ENCODE measurements around the gene SRGAP1. TPM values are rescaled to one million over a fixed set of nuclear protein-coding genes. Genes with fewer than 3 reads are reported as not detected.

The SRGAP1 gene
- total RNA-seq, 6 experiments from 2014 or later: 1.3 to 5.0 (median 3.0) TPM

GRCh38 chr12:64054079-64054520 lies 209.6 kb downstream of the SRGAP1 start:
- no peak overlapping the region for H3K27ac ChIP-seq
- H3K4me1 ChIP-seq: no peaks in the 10 kb centered on the region
- 89% methylated on average over 4 of the region's 4 CpGs for WGBS (ENCODE audit: insufficient coverage, low coverage, low lambda C conversion rate, missing lambda C conversion rate)
- no peaks in the 10 kb centered on the region for H3K36me3 ChIP-seq
- DNase-seq (no peak), ATAC-seq (no peak)
- intact Hi-C loops (cut with DNase I): no loop called here
- no peak overlapping the region for H3K4me3 ChIP-seq
- no peaks in the 10 kb centered on the region for H3K9me3 ChIP-seq
- no peak for TF ChIP-seq POLR2A (IDR thresholded peaks at IDR 0.05)
- TF ChIP-seq, protein P1, sequence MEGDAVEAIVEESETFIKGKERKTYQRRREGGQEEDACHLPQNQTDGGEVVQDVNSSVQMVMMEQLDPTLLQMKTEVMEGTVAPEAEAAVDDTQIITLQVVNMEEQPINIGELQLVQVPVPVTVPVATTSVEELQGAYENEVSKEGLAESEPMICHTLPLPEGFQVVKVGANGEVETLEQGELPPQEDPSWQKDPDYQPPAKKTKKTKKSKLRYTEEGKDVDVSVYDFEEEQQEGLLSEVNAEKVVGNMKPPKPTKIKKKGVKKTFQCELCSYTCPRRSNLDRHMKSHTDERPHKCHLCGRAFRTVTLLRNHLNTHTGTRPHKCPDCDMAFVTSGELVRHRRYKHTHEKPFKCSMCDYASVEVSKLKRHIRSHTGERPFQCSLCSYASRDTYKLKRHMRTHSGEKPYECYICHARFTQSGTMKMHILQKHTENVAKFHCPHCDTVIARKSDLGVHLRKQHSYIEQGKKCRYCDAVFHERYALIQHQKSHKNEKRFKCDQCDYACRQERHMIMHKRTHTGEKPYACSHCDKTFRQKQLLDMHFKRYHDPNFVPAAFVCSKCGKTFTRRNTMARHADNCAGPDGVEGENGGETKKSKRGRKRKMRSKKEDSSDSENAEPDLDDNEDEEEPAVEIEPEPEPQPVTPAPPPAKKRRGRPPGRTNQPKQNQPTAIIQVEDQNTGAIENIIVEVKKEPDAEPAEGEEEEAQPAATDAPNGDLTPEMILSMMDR (IDR thresholded peaks at IDR 0.05): no peak
- H3K27me3 ChIP-seq: no peaks in the 10 kb centered on the region

GRCh38 chr12:64056741-64057140 lies 212.2 kb downstream of the SRGAP1 start:
- Histone ChIP-seq H3K36me3 (no peaks in the 10 kb centered on the region), H3K9me3 (no peaks in the 10 kb centered on the region), H3K4me3 (no peak overlapping the region), H3K4me1 (no peaks in the 10 kb centered on the region), H3K27ac (no peak overlapping the region), H3K27me3 (no peaks in the 10 kb centered on the region)
- DNase-seq: no peak
- no peak for ATAC-seq
- WGBS (ENCODE audit: insufficient coverage, low coverage, low lambda C conversion rate, missing lambda C conversion rate): 100% methylated on average over 1 of the region's 1 CpG
- intact Hi-C loops (cut with DNase I): no loop called here
- TF ChIP-seq, protein P1 (IDR thresholded peaks at IDR 0.05): no peak
- TF ChIP-seq POLR2A (IDR thresholded peaks at IDR 0.05): no peak

- no peak for DNase-seq
- H3K27me3 ChIP-seq: no peaks in the 10 kb centered on the region
- H3K36me3 ChIP-seq: no peaks in the 10 kb centered on the region
- TF ChIP-seq, protein P1 (IDR thresholded peaks at IDR 0.05): no peak
- TF ChIP-seq POLR2A (IDR thresholded peaks at IDR 0.05): no peak
- intact Hi-C loops (cut with DNase I): no loop called here
- 74% methylated on average over 3 of the region's 3 CpGs for WGBS (ENCODE audit: insufficient coverage, low coverage, low lambda C conversion rate, missing lambda C conversion rate)
- no peak overlapping the region for H3K4me3 ChIP-seq
- no peak for ATAC-seq
- no peak overlapping the region for H3K27ac ChIP-seq
- no peaks in the 10 kb centered on the region for H3K9me3 ChIP-seq
- no peaks in the 10 kb centered on the region for H3K4me1 ChIP-seq
These were observed 213.2 kb downstream of the SRGAP1 start for GRCh38 chr12:64057706-64058105.

DNA sequence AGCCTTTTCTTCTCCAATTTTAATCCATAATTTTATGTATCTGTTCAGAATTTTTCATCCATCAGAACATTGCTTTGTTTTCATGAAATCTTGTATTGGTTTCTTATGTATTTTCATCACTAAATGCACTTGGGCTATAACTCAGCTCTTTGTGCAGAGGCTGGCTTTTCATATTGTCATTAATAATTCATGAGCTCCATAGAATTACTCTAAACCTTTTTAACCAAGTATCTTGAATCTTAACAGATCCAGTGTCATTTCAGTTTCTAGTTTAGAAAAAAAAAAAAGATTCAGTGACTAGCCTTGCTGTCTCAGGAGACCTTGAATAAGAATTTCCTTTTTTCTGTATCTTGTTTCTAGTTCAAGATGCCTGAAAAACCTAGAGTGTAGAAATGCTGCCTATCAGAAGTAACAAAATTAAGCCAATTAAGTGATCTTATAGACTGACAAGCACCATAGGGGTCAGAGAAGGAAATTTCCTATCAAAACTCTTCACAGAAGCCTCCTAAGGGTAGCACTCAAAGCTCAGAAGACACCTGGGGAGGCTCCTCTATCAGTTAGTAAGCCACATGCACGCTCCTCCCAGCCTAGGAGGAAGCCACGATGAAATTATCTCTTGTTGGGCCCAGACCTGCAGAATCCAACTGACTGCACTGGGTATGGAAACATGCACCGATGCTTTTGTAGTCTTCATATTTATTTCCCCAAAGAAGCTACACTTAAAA lies 214.2 kb downstream of the SRGAP1 start:
- 87% methylated on average over 3 of the region's 3 CpGs for WGBS (ENCODE audit: insufficient coverage, low coverage, low lambda C conversion rate, missing lambda C conversion rate)
- TF ChIP-seq POLR2A (IDR thresholded peaks at IDR 0.05): no peak
- TF ChIP-seq, protein P1 (IDR thresholded peaks at IDR 0.05): no peak
- no peaks in the 10 kb centered on the region for H3K27me3 ChIP-seq

More for the DNA sequence above, 214.2 kb downstream of the SRGAP1 start:
- Histone ChIP-seq H3K9me3 (no peaks in the 10 kb centered on the region), H3K27ac (no peak overlapping the region), H3K4me3 (no peak overlapping the region), H3K4me1 (no peaks in the 10 kb centered on the region), H3K36me3 (no peaks in the 10 kb centered on the region)
- DNase-seq (no peak), ATAC-seq (no peak)
- intact Hi-C loops (cut with DNase I): no loop called here

All from right lobe of liver (tissue), 6 donors.